SK-N-SH (cell line): ENCODE results near the gene M6PR. TPM values are rescaled to one million over a fixed set of nuclear protein-coding genes. Genes with fewer than 3 reads are reported as not detected.

Source experiments
- CTCF ChIA-PET: fragments of 300-600, 350-600 bp; formaldehyde crosslinking; extraction: SDS; loops from one replicate; lab custom pipeline; 2021; lab: Yijun Ruan, JAX
- POLR2A ChIA-PET: fragments of 350-600 bp; sonication (Branson Sonifier 250); formaldehyde crosslinking; extraction: SDS; loops from one replicate; lab custom pipeline; 2020; ENCODE audit warnings: antibody characterized with exemption, inconsistent platforms; lab: Yijun Ruan, JAX
- DNase-seq: peaks from one replicate; pipeline ENCODE4 v3.0.0; 2012
- H2AFZ ChIP-seq: fragments of 200-600 bp; sonication (generic); 2 replicates; pipeline ENCODE4 v1.8.1; 2016; ENCODE audit warnings: antibody characterized with exemption, mild to moderate bottlenecking, low read depth
- H3F3A ChIP-seq: fragments of 200-600 bp; sonication (generic); replicated peaks from 2 replicates; pipeline ENCODE3; 2016; ENCODE audit warnings: antibody characterized with exemption, mild to moderate bottlenecking; ENCODE audit not compliant: insufficient read depth
- H3K27ac ChIP-seq, 2 experiments: fragments of 200-500 bp in 1 of 2; fragments of 200-600 bp in 1 of 2; sonication (Bioruptor generic) in 1 of 2; sonication (generic), shearing (Covaris generic) in 1 of 2; 2 replicates each; pipeline versions ENCODE4 v1.5.1 to v1.6.1; 2014 to 2016; ENCODE audit warnings: low read depth in 2 of 2, inconsistent platforms in 1 of 2, low read length in 1 of 2, mild to moderate bottlenecking in 1 of 2, mixed read lengths in 1 of 2
- H3K27me3 ChIP-seq: fragments of 200-600 bp; sonication (generic), shearing (Covaris generic); 2 replicates; pipeline ENCODE4 v1.6.1; 2016; ENCODE audit warnings: mixed run types; ENCODE audit not compliant: insufficient read depth
- H3K36me3 ChIP-seq, 2 experiments: fragments of 200-500 bp in 1 of 2; fragments of 200-600 bp in 1 of 2; sonication (Bioruptor generic) in 1 of 2; sonication (generic) in 1 of 2; replicated peaks in 1 of 2; 2 replicates each; pipeline versions ENCODE3 to v1.5.1; 2014 to 2016; ENCODE audit warnings: low read length in 1 of 2, mild to moderate bottlenecking in 1 of 2; ENCODE audit not compliant: insufficient read depth in 2 of 2, control insufficient read depth in 1 of 2
- H3K4me1 ChIP-seq, 2 experiments: fragments of 200-500 bp in 1 of 2; fragments of 200-600 bp in 1 of 2; sonication (Bioruptor generic) in 1 of 2; sonication (generic), shearing (Covaris generic) in 1 of 2; 2 replicates each; pipeline versions ENCODE4 v1.5.1 to v1.6.1; 2014 to 2016; ENCODE audit warnings: low read depth in 1 of 2, low read length in 1 of 2, mixed run types in 1 of 2; ENCODE audit not compliant: insufficient read depth in 2 of 2, control insufficient read depth in 1 of 2
- H3K4me2 ChIP-seq: fragments of 200-600 bp; sonication (generic), shearing (Covaris generic); 2 replicates; pipeline ENCODE4 v1.6.1; 2017; ENCODE audit warnings: mixed run types
- H3K4me3 ChIP-seq, 2 experiments: fragments of 200-500 bp in 1 of 2; fragments of 200-600 bp in 1 of 2; sonication (Bioruptor generic) in 1 of 2; sonication (generic), shearing (Covaris generic) in 1 of 2; 2 replicates each; pipeline versions ENCODE4 v1.5.1 to v1.8.1; 2014 to 2016; ENCODE audit warnings: low read depth in 2 of 2, inconsistent platforms in 1 of 2, low read length in 1 of 2, mild to moderate bottlenecking in 1 of 2, mixed read lengths in 1 of 2, moderate library complexity in 1 of 2
- H3K79me2 ChIP-seq: fragments of 200-600 bp; sonication (generic); 2 replicates; pipeline ENCODE4 v1.8.1; 2017; ENCODE audit warnings: mild to moderate bottlenecking; ENCODE audit not compliant: insufficient read depth
- H3K9ac ChIP-seq: fragments of 200-600 bp; sonication (generic); 2 replicates; pipeline ENCODE4 v1.6.1; 2017; ENCODE audit warnings: mixed run types
- H3K9me2 ChIP-seq: fragments of 200-600 bp; sonication (generic); 2 replicates; pipeline ENCODE4 v1.6.1; 2017; ENCODE audit warnings: mixed run types
- H3K9me3 ChIP-seq: fragments of 200-600 bp; sonication (generic); 2 replicates; pipeline ENCODE4 v1.6.1; 2017; ENCODE audit warnings: mixed run types, mild to moderate bottlenecking, moderate library complexity
- H4K20me1 ChIP-seq: fragments of 200-600 bp; sonication (generic); 2 replicates; pipeline ENCODE4 v1.6.1; 2017; ENCODE audit warnings: mild to moderate bottlenecking, mixed run types; ENCODE audit not compliant: insufficient read depth
- CHD2 ChIP-seq: fragments of 150-350 bp; IDR thresholded peaks from 2 replicates; pipeline ENCODE4 v1.6.1; 2018; ENCODE audit warnings: low read length; ENCODE audit not compliant: partially characterized antibody
- EP300 ChIP-seq, 2 experiments: IDR thresholded peaks; 2 replicates each; pipeline versions ENCODE4 v1.4.0 to v1.6.1; 2012; ENCODE audit warnings: borderline replicate concordance in 1 of 2, low read depth in 1 of 2, low read length in 1 of 2
- EZH2phosphoT487 ChIP-seq: fragments of 200-600 bp; sonication (generic); IDR thresholded peaks from 2 replicates; pipeline ENCODE4 v1.6.1; 2017; ENCODE audit warnings: low read depth, mixed run types, mild to moderate bottlenecking, antibody characterized with exemption, moderate library complexity, borderline replicate concordance
- FOXM1 ChIP-seq: IDR thresholded peaks from 2 replicates; pipeline ENCODE4 v1.4.0; 2012; ENCODE audit warnings: low read depth, mild to moderate bottlenecking
- GABPA ChIP-seq: IDR thresholded peaks from 2 replicates; pipeline ENCODE4 v1.4.0; 2012; ENCODE audit warnings: low read depth, mild to moderate bottlenecking
- GATA2 ChIP-seq: sonication (generic); formaldehyde crosslinking; IDR thresholded peaks from 2 replicates; pipeline ENCODE4 v1.5.0; 2020; ENCODE audit warnings: mild to moderate bottlenecking, missing genetic modification reagents
- IRF3 ChIP-seq: fragments of 150-350 bp; IDR thresholded peaks from 2 replicates; pipeline ENCODE4 v1.6.1; 2016; ENCODE audit warnings: mild to moderate bottlenecking, low read depth, low read length
- JUND ChIP-seq: IDR thresholded peaks from 2 replicates; pipeline ENCODE4 v1.4.0; 2012
- MEF2A ChIP-seq: IDR thresholded peaks from 2 replicates; pipeline ENCODE4 v1.4.0; 2012; ENCODE audit warnings: low read depth, borderline replicate concordance
- MXI1 ChIP-seq: IDR thresholded peaks from 2 replicates; pipeline ENCODE4 v1.6.1; 2012; ENCODE audit warnings: mild to moderate bottlenecking, low read depth, low read length, improper control_type of control experiment
- NFIC ChIP-seq: IDR thresholded peaks from 2 replicates; pipeline ENCODE4 v1.4.0; 2012; ENCODE audit warnings: borderline replicate concordance
- NRF1 ChIP-seq: IDR thresholded peaks from 2 replicates; pipeline ENCODE4 v1.6.1; 2012; ENCODE audit warnings: low read depth, mild to moderate bottlenecking, low read length
- RCOR1 ChIP-seq: fragments of 150-350 bp; IDR thresholded peaks from 2 replicates; pipeline ENCODE4 v1.6.1; 2017; ENCODE audit warnings: antibody characterized with exemption, low read length
- RFX5 ChIP-seq: IDR thresholded peaks from 2 replicates; pipeline ENCODE4 v1.6.1; 2012; ENCODE audit warnings: mild to moderate bottlenecking, improper control_type of control experiment, low read length
- RXRA ChIP-seq: IDR thresholded peaks from 2 replicates; pipeline ENCODE4 v1.4.0; 2012; ENCODE audit warnings: low read depth, mild to moderate bottlenecking, borderline replicate concordance
- SIN3A ChIP-seq: IDR thresholded peaks from 2 replicates; pipeline ENCODE4 v1.6.1; 2012; ENCODE audit warnings: low read depth, mild to moderate bottlenecking, low read length, moderate library complexity, borderline replicate concordance
- SMC3 ChIP-seq: IDR thresholded peaks from 2 replicates; pipeline ENCODE4 v1.6.1; 2012; ENCODE audit warnings: low read depth, low read length, improper control_type of control experiment
- TAF1 ChIP-seq: IDR thresholded peaks from 2 replicates; pipeline ENCODE4 v1.6.1; 2012; ENCODE audit warnings: low read depth, mild to moderate bottlenecking, low read length, moderate library complexity, borderline replicate concordance
- TCF12 ChIP-seq: IDR thresholded peaks from 2 replicates; pipeline ENCODE4 v1.4.0; 2012
- USF2 ChIP-seq: fragments of 150-350 bp; IDR thresholded peaks from 2 replicates; pipeline ENCODE4 v1.6.1; 2017; ENCODE audit warnings: antibody characterized with exemption, low read length, low read depth, borderline replicate concordance
- WGBS: methylation state at CpG from one replicate; pipeline ENCODE4 v1.1.6; 2017; ENCODE audit warnings: low lambda C conversion rate; 5-methylcytosine and 5-hydroxymethylcytosine counted together
- polyA plus RNA-seq, 3 experiments: library from polyadenylated mRNA; depleted of rRNA; stranded (reverse); fragments of >200 nt; gene quantifications; 2 replicates each; pipeline ENCODE4 v1.2.3, GENCODE V29; 2012
- TF ChIP-seq, protein P1 (sequence below): IDR thresholded peaks from 2 replicates; pipeline ENCODE4; 2012
- TF ChIP-seq, protein P2 (sequence below): IDR thresholded peaks from 2 replicates; pipeline ENCODE4 v1.4.0; 2012; ENCODE audit warnings: low read depth, borderline replicate concordance
- TF ChIP-seq, protein P3 (sequence below): IDR thresholded peaks from 2 replicates; pipeline ENCODE4 v1.4.0; 2012; ENCODE audit warnings: low read depth

M6PR gene
- polyA plus RNA-seq, 1 of the 3 experiments (the other 2 are of a cell fraction): 132 TPM

- Histone ChIP-seq H3K27me3 (no peaks in the 10 kb centered on the region; the same call in 1 of the 2 replicates), H3K4me3 (no peak overlapping the region), H3K9me3 (no peaks in the 10 kb centered on the region), H3K27ac (no peak overlapping the region), H3K4me2 (no peak overlapping the region), H2AFZ (no peak overlapping the region), H3K79me2 (no peaks in the 10 kb centered on the region), H3K9ac (no peak overlapping the region), H3F3A (no peaks in the 10 kb centered on the region), H4K20me1 (no peaks in the 10 kb centered on the region), H3K36me3 (no peaks in the 10 kb centered on the region), H3K9me2 (no peaks in the 10 kb centered on the region), H3K4me1 (no peaks in the 10 kb centered on the region)
- CTCF ChIA-PET: interaction anchor here (0.7 to 3.8 kb wide), 2 partner anchors 17 to 226 kb away, joined by 3 to 12 read pairs; no protein-coding TSS in a partner anchor
- POLR2A ChIA-PET: no interaction called here
- WGBS: 61% methylated on average over 3 of the region's 3 CpGs
- TF ChIP-seq RXRA: no peak
- TF ChIP-seq RCOR1: no peak
- TF ChIP-seq NRF1: no peak
- TF ChIP-seq EP300 (IDR thresholded peaks at IDR 0.05; ENCODE audit: borderline replicate concordance in 1 of 2, low read depth in 1 of 2, low read length in 1 of 2): no peak
- no peak for TF ChIP-seq EZH2phosphoT487
- no peak for TF ChIP-seq MEF2A
- no peak for TF ChIP-seq GATA2 (CRISPR knock-in tag)
- TF ChIP-seq JUND: no peak
- TF ChIP-seq RFX5: no peak
- TF ChIP-seq IRF3: no peak
- no peak for DNase-seq
These were observed 41.9 kb downstream of the M6PR start for GRCh38 chr12:8907513-8907912.

GRCh38 chr12:8906266-8907180, 42.9 kb downstream of the M6PR start:
- Histone ChIP-seq H2AFZ (no peak overlapping the region), H3K79me2 (no peaks in the 10 kb centered on the region), H3K27ac (no peak overlapping the region), H4K20me1 (no peaks in the 10 kb centered on the region), H3K36me3 (no peaks in the 10 kb centered on the region), H3K4me2 (no peak overlapping the region), H3K9me3 (no peaks in the 10 kb centered on the region), H3K4me1 (no peaks in the 10 kb centered on the region), H3K9ac (no peak overlapping the region), H3K4me3 (no peak overlapping the region), H3K27me3 (no peaks in the 10 kb centered on the region; the same call in 1 of the 2 replicates), H3F3A (no peaks in the 10 kb centered on the region), H3K9me2 (no peaks in the 10 kb centered on the region)
- no peak for DNase-seq
- POLR2A ChIA-PET: no interaction called here
- 81% methylated on average over 15 of the region's 16 CpGs for WGBS
- CTCF ChIA-PET: interaction anchor here (0.7 to 3.8 kb wide), 2 partner anchors 16 to 225 kb away, joined by 3 to 12 read pairs; no protein-coding TSS in a partner anchor
- TF ChIP-seq TAF1: no peak
- no peak for TF ChIP-seq GATA2 (CRISPR knock-in tag)
- TF ChIP-seq, protein P1, sequence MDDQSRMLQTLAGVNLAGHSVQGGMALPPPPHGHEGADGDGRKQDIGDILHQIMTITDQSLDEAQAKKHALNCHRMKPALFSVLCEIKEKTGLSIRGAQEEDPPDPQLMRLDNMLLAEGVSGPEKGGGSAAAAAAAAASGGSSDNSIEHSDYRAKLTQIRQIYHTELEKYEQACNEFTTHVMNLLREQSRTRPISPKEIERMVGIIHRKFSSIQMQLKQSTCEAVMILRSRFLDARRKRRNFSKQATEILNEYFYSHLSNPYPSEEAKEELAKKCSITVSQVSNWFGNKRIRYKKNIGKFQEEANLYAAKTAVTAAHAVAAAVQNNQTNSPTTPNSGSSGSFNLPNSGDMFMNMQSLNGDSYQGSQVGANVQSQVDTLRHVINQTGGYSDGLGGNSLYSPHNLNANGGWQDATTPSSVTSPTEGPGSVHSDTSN: no peak
- TF ChIP-seq NFIC: no peak
- no peak for TF ChIP-seq MXI1
- TF ChIP-seq, protein P2, sequence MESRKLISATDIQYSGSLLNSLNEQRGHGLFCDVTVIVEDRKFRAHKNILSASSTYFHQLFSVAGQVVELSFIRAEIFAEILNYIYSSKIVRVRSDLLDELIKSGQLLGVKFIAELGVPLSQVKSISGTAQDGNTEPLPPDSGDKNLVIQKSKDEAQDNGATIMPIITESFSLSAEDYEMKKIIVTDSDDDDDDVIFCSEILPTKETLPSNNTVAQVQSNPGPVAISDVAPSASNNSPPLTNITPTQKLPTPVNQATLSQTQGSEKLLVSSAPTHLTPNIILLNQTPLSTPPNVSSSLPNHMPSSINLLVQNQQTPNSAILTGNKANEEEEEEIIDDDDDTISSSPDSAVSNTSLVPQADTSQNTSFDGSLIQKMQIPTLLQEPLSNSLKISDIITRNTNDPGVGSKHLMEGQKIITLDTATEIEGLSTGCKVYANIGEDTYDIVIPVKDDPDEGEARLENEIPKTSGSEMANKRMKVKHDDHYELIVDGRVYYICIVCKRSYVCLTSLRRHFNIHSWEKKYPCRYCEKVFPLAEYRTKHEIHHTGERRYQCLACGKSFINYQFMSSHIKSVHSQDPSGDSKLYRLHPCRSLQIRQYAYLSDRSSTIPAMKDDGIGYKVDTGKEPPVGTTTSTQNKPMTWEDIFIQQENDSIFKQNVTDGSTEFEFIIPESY: no peak
- TF ChIP-seq FOXM1: no peak
- no peak for TF ChIP-seq JUND
- TF ChIP-seq TCF12: no peak
- TF ChIP-seq SMC3: no peak
- no peak for TF ChIP-seq GABPA
- TF ChIP-seq USF2: no peak
- TF ChIP-seq, protein P3, sequence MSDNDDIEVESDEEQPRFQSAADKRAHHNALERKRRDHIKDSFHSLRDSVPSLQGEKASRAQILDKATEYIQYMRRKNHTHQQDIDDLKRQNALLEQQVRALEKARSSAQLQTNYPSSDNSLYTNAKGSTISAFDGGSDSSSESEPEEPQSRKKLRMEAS: no peak
- no peak for TF ChIP-seq CHD2
- no peak for TF ChIP-seq SIN3A
